ENCODE measurements around the gene STX5. TPM values are rescaled to one million over a fixed set of nuclear protein-coding genes. Genes with fewer than 3 reads are reported as not detected.

The STX5 gene
- polyA plus RNA-seq, 1 donor from 2014 or later, result 39.8 TPM

- H3K4me3 Mint-ChIP-seq, result no peak overlapping the region
- peaks cover 6% of the 10 kb centered on the region for H3K36me3 Mint-ChIP-seq
- H3K4me1 Mint-ChIP-seq, result peaks cover 0 to 2% (median 0%) of the 10 kb centered on the region in 3 donors
- H3K27ac Mint-ChIP-seq, result no peak overlapping the region
- H3K27me3 Mint-ChIP-seq, result no peaks in the 10 kb centered on the region
- H3K9me3 Mint-ChIP-seq, result no peaks in the 10 kb centered on the region
Observed at GRCh38 chr11:62816557-62816956, 15.3 kb downstream of the STX5 start.

GRCh38 chr11:62811659-62812058 lies 20.2 kb downstream of the STX5 start:
- Mint-ChIP-seq H3K4me1 (peaks cover 0 to 8% (median 2%) of the 10 kb centered on the region in 3 donors), H3K36me3 (no peaks in the 10 kb centered on the region), H3K27ac (peak overlapping the region in 2 of 3 donors; percentile 1 to 78), H3K9me3 (no peaks in the 10 kb centered on the region), H3K4me3 (peak overlapping the region in 1 of 4 donors; percentile 52), H3K27me3 (no peaks in the 10 kb centered on the region)

GRCh38 chr11:62810748-62811147 lies 21.1 kb downstream of the STX5 start:
- peaks cover 5 to 8% (median 5%) of the 10 kb centered on the region in 3 donors for H3K4me1 Mint-ChIP-seq

GRCh38 chr11:62806611-62807121 lies 25.2 kb downstream of the STX5 start:
- H3K27me3 Mint-ChIP-seq, result no peaks in the 10 kb centered on the region
- H3K4me3 Mint-ChIP-seq, result peak overlapping the region; percentile 21 to 99 (median 80)
- H3K27ac Mint-ChIP-seq, result peak overlapping the region in 1 of 3 donors; percentile 97
- peaks cover under 1% of the 10 kb centered on the region for H3K36me3 Mint-ChIP-seq
- peaks cover 13 to 20% (median 15%) of the 10 kb centered on the region in 3 donors for H3K4me1 Mint-ChIP-seq
- H3K9me3 Mint-ChIP-seq, result no peaks in the 10 kb centered on the region

More at GRCh38 chr11:62810748-62811147, 21.1 kb downstream of the STX5 start:
- H3K9me3 Mint-ChIP-seq, result no peaks in the 10 kb centered on the region
- peak overlapping the region in 1 of 3 donors; percentile 78 for H3K27ac Mint-ChIP-seq
- H3K4me3 Mint-ChIP-seq, result peak overlapping the region in 1 of 4 donors; percentile 52
- H3K27me3 Mint-ChIP-seq, result no peaks in the 10 kb centered on the region
- H3K36me3 Mint-ChIP-seq, result no peaks in the 10 kb centered on the region

- Mint-ChIP-seq H3K4me1 (peaks cover 13 to 16% (median 15%) of the 10 kb centered on the region in 3 donors), H3K27ac (peak overlapping the region; percentile 97 to 99 (median 98)), H3K9me3 (no peaks in the 10 kb centered on the region), H3K4me3 (peak overlapping the region; percentile 98 to 99 (median 98)), H3K27me3 (no peaks in the 10 kb centered on the region), H3K36me3 (peaks cover 6% of the 10 kb centered on the region)
Observed at GRCh38 chr11:62805961-62806441, 25.9 kb downstream of the STX5 start.

- H3K4me1 Mint-ChIP-seq, result peaks cover 13 to 15% (median 13%) of the 10 kb centered on the region in 3 donors
- H3K4me3 Mint-ChIP-seq, result peak within 1 kb of the TSS; percentile 98 to 99 (median 98)
- peak within 1 kb of the TSS; percentile 97 to 99 (median 98) for H3K27ac Mint-ChIP-seq
- no peaks in the 10 kb centered on the region for H3K9me3 Mint-ChIP-seq
- peaks cover 6% of the 10 kb centered on the region for H3K36me3 Mint-ChIP-seq
- no peaks in the 10 kb centered on the region for H3K27me3 Mint-ChIP-seq
Observed at GRCh38 chr11:62805076-62805892, 26.6 kb downstream of the STX5 start, which contains the start of gene NXF1. NXF1 (minus strand) TSS chr11:62805440; CDS start chr11:62805356, 84 bp downstream.

- Mint-ChIP-seq H3K4me3 (peak overlapping the region; percentile 98 to 99 (median 98)), H3K9me3 (no peaks in the 10 kb centered on the region), H3K27me3 (no peaks in the 10 kb centered on the region), H3K36me3 (peaks cover 11% of the 10 kb centered on the region), H3K27ac (peak overlapping the region; percentile 92 to 99 (median 97)), H3K4me1 (peaks cover 13 to 15% (median 13%) of the 10 kb centered on the region in 3 donors)
Observed at GRCh38 chr11:62804310-62805075, 27.4 kb downstream of the STX5 start.

- H3K9me3 Mint-ChIP-seq, result no peaks in the 10 kb centered on the region
- H3K27ac Mint-ChIP-seq, result no peak overlapping the region
- H3K4me3 Mint-ChIP-seq, result peak overlapping the region in 1 of 4 donors; percentile 79
- peaks cover 11% of the 10 kb centered on the region for H3K36me3 Mint-ChIP-seq
- no peaks in the 10 kb centered on the region for H3K27me3 Mint-ChIP-seq
- H3K4me1 Mint-ChIP-seq, result peaks cover 10 to 13% (median 11%) of the 10 kb centered on the region in 3 donors
Observed at GRCh38 chr11:62801071-62801470, 30.8 kb downstream of the STX5 start.

GRCh38 chr11:62799486-62799885 lies 32.4 kb downstream of the STX5 start:
- peaks cover under 1 to 8% (median 7%) of the 10 kb centered on the region in 3 donors for H3K4me1 Mint-ChIP-seq
- H3K4me3 Mint-ChIP-seq, result peak overlapping the region in 2 of 4 donors; percentile 39 to 68
- no peaks in the 10 kb centered on the region for H3K9me3 Mint-ChIP-seq
- H3K36me3 Mint-ChIP-seq, result peaks cover 11% of the 10 kb centered on the region
- H3K27ac Mint-ChIP-seq, result peak overlapping the region in 2 of 3 donors; percentile 13 to 62
- no peaks in the 10 kb centered on the region for H3K27me3 Mint-ChIP-seq

- Mint-ChIP-seq H3K27me3 (no peaks in the 10 kb centered on the region), H3K4me1 (peaks cover 0 to 11% (median 7%) of the 10 kb centered on the region in 3 donors), H3K4me3 (peak overlapping the region in 1 of 4 donors; percentile 11), H3K36me3 (peaks cover 9% of the 10 kb centered on the region), H3K9me3 (no peaks in the 10 kb centered on the region), H3K27ac (peak overlapping the region in 1 of 3 donors; percentile 11)
Observed at GRCh38 chr11:62796281-62796680, 35.6 kb downstream of the STX5 start.

GRCh38 chr11:62794201-62794775 lies 37.6 kb downstream of the STX5 start:
- Mint-ChIP-seq H3K9me3 (no peaks in the 10 kb centered on the region), H3K27me3 (no peaks in the 10 kb centered on the region), H3K4me3 (peak overlapping the region in 1 of 4 donors; percentile 11), H3K27ac (peak overlapping the region; percentile 19 to 73 (median 60)), H3K36me3 (peaks cover 1% of the 10 kb centered on the region), H3K4me1 (peaks cover 5 to 22% (median 20%) of the 10 kb centered on the region in 3 donors)

- no peaks in the 10 kb centered on the region for H3K27me3 Mint-ChIP-seq
- H3K27ac Mint-ChIP-seq, result peak overlapping the region; percentile 89 to 94 (median 89)
- H3K4me1 Mint-ChIP-seq, result peaks cover 9 to 32% (median 27%) of the 10 kb centered on the region in 3 donors
Observed at GRCh38 chr11:62792202-62792575, 39.7 kb downstream of the STX5 start.

GRCh38 chr11:62791501-62792201 lies 40.2 kb downstream of the STX5 start, which contains the start of gene TMEM223:
TMEM223 (minus strand) TSS chr11:62792006; CDS start chr11:62791994, 12 bp downstream.
- H3K27ac Mint-ChIP-seq, result peak within 1 kb of the TSS; percentile 89 to 94 (median 89)
- H3K4me1 Mint-ChIP-seq, result peaks cover 9 to 32% (median 29%) of the 10 kb centered on the region in 3 donors
- H3K9me3 Mint-ChIP-seq, result no peaks in the 10 kb centered on the region
- peak within 1 kb of the TSS; percentile 89 to 98 (median 92) for H3K4me3 Mint-ChIP-seq
- H3K36me3 Mint-ChIP-seq, result peaks cover 1% of the 10 kb centered on the region
- no peaks in the 10 kb centered on the region for H3K27me3 Mint-ChIP-seq

More at GRCh38 chr11:62792202-62792575, 39.7 kb downstream of the STX5 start:
- Mint-ChIP-seq H3K9me3 (no peaks in the 10 kb centered on the region), H3K36me3 (peaks cover 1% of the 10 kb centered on the region), H3K4me3 (peak overlapping the region; percentile 89 to 98 (median 92))

Measured in IgD-negative memory B cell (primary cell).